Osteoblast (primary cell): ENCODE data around the gene RETREG3. TPM values are rescaled to one million over a fixed set of nuclear protein-coding genes. Genes with fewer than 3 reads are reported as not detected.
A peak's percentile ranks its signal among the peaks of the same experiment; 100 is the strongest.
"Not testable (repeated sequence)": the region's sequence is repeated elsewhere in the genome, so short reads cannot be mapped to it uniquely, and the experiment has no call there.

Experiments used
- DNase-seq: peaks from one replicate; pipeline ENCODE4 v3.0.0; 2011; ENCODE audit warnings: low spot score, mixed read lengths; ENCODE audit not compliant: insufficient read length; ENCODE audit errors: missing footprints
- H2AFZ ChIP-seq: 2 replicates; pipeline ENCODE4 v1.6.0; 2011; ENCODE audit warnings: mild to moderate bottlenecking, low read length
- H3K27ac ChIP-seq: 2 replicates; pipeline ENCODE4 v1.5.1; 2011; ENCODE audit warnings: mild to moderate bottlenecking, low read depth, low read length, moderate library complexity
- H3K27me3 ChIP-seq: 2 replicates; pipeline ENCODE4 v1.6.0; 2012; ENCODE audit warnings: mild to moderate bottlenecking, control low read depth, inconsistent platforms, low read length, moderate library complexity; ENCODE audit not compliant: insufficient read depth
- H3K36me3 ChIP-seq: 2 replicates; pipeline ENCODE4 v1.5.1; 2011; ENCODE audit warnings: mild to moderate bottlenecking, low read length, control low read depth, moderate library complexity; ENCODE audit not compliant: insufficient read depth
- H3K4me1 ChIP-seq: 2 replicates; pipeline ENCODE4 v1.5.1; 2011; ENCODE audit warnings: mild to moderate bottlenecking, low read length, control low read depth, moderate library complexity; ENCODE audit not compliant: insufficient read depth
- H3K4me2 ChIP-seq: 2 replicates; pipeline ENCODE4 v1.6.0; 2011; ENCODE audit warnings: mild to moderate bottlenecking, low read length; ENCODE audit not compliant: insufficient read depth
- H3K4me3 ChIP-seq: fragments of 200-600 bp; sonication (generic); 3 replicates; pipeline ENCODE4 v1.5.1; 2012; ENCODE audit warnings: mild to moderate bottlenecking, low read length, inconsistent platforms; ENCODE audit not compliant: insufficient read depth
- H3K79me2 ChIP-seq: 2 replicates; pipeline ENCODE4 v1.6.0; 2012; ENCODE audit warnings: mild to moderate bottlenecking, low read length, control low read depth, inconsistent platforms; ENCODE audit not compliant: insufficient read depth
- H3K9me3 ChIP-seq: 2 replicates; pipeline ENCODE4 v1.5.1; 2011; ENCODE audit warnings: low read depth, low read length, control low read depth
- H4K20me1 ChIP-seq: 2 replicates; pipeline ENCODE4 v1.6.0; 2012; ENCODE audit warnings: mild to moderate bottlenecking, low read length, control low read depth; ENCODE audit not compliant: insufficient read depth
- total RNA-seq: library from RNA; depleted of rRNA; stranded (reverse); fragments of >200 nt; gene quantifications from 2 replicates; pipeline ENCODE4 v1.2.3, GENCODE V29; 2012
- TF ChIP-seq, protein P1 (sequence below): IDR thresholded peaks from 2 replicates; pipeline ENCODE4 v1.5.1; 2011; ENCODE audit warnings: mild to moderate bottlenecking, low read depth, low read length, moderate library complexity; ENCODE audit errors: extremely low read depth

Gene RETREG3
- total RNA-seq, 1 donor = 90.1 TPM

GRCh38 chr17:42555122-42555622 lies 54.0 kb downstream of the RETREG3 start:
- Histone ChIP-seq H3K9me3 (no peaks in the 10 kb centered on the region), H3K27me3 (no peaks in the 10 kb centered on the region), H3K27ac (peak overlapping the region; percentile 78), H3K36me3 (no peaks in the 10 kb centered on the region), H3K4me1 (peaks cover 13% of the 10 kb centered on the region), H2AFZ (peak overlapping the region; percentile 88), H3K4me2 (peak overlapping the region; percentile 98), H4K20me1 (peaks cover 7% of the 10 kb centered on the region), H3K4me3 (peak overlapping the region; percentile 91), H3K79me2 (peaks cover 16% of the 10 kb centered on the region)
- TF ChIP-seq, protein P1, sequence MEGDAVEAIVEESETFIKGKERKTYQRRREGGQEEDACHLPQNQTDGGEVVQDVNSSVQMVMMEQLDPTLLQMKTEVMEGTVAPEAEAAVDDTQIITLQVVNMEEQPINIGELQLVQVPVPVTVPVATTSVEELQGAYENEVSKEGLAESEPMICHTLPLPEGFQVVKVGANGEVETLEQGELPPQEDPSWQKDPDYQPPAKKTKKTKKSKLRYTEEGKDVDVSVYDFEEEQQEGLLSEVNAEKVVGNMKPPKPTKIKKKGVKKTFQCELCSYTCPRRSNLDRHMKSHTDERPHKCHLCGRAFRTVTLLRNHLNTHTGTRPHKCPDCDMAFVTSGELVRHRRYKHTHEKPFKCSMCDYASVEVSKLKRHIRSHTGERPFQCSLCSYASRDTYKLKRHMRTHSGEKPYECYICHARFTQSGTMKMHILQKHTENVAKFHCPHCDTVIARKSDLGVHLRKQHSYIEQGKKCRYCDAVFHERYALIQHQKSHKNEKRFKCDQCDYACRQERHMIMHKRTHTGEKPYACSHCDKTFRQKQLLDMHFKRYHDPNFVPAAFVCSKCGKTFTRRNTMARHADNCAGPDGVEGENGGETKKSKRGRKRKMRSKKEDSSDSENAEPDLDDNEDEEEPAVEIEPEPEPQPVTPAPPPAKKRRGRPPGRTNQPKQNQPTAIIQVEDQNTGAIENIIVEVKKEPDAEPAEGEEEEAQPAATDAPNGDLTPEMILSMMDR = no peak
- DNase-seq = peak; percentile 73

DNA sequence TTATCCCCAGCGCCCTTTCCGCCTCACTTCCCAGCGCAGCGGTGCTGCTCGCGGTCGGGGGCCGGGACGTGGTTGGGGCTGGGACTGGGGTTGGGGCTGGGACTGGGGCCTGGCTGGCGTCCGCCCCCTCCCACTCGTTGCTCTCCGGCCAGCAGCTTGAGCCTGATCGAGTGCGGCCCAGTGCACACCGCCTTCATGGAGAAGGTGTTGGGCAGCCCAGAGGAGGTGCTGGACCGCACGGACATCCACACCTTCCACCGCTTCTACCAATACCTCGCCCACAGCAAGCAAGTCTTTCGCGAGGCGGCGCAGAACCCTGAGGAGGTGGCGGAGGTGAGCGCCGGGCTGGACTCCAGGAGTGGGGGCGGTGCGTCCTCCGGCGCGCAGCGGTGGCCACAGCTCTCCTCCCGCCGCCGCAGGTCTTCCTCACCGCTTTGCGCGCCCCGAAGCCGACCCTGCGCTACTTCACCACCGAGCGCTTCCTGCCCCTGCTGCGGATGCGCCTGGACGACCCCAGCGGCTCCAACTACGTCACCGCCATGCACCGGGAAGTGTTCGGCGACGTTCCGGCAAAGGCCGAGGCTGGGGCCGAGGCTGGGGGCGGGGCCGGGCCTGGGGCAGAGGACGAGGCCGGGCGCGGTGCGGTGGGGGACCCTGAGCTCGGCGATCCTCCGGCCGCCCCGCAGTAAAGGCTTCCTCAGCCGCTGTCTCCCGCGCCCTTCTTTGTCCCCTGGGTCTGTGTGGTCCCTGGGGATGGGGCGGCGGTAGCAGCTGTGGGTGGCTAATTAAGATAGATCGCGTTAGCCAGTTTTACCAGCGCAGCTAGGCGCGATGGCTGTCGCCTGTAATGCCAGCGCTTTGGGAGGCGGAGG lies 54.7 kb downstream of the RETREG3 start:
- H3K9me3 ChIP-seq = no peaks in the 10 kb centered on the region
- peaks cover 7% of the 10 kb centered on the region for H4K20me1 ChIP-seq
- peak overlapping the region; percentile 88 for H2AFZ ChIP-seq
- H3K27ac ChIP-seq = peak overlapping the region; percentile 78
- TF ChIP-seq, protein P1 = no peak
- peak overlapping the region; percentile 98 for H3K4me2 ChIP-seq
- no peaks in the 10 kb centered on the region for H3K27me3 ChIP-seq
- no peaks in the 10 kb centered on the region for H3K36me3 ChIP-seq
- peak overlapping the region; percentile 91 for H3K4me3 ChIP-seq
- H3K4me1 ChIP-seq = peaks cover 13% of the 10 kb centered on the region
- DNase-seq = peak; percentile 98
- peaks cover 16% of the 10 kb centered on the region for H3K79me2 ChIP-seq

GRCh38 chr17:42553866-42554249 lies 55.3 kb downstream of the RETREG3 start:
- Histone ChIP-seq H3K4me1 (peaks cover 13% of the 10 kb centered on the region), H3K79me2 (peaks cover 16% of the 10 kb centered on the region), H3K4me2 (peak overlapping the region; percentile 98), H3K36me3 (no peaks in the 10 kb centered on the region), H4K20me1 (peaks cover 7% of the 10 kb centered on the region), H3K4me3 (peak overlapping the region; percentile 91), H3K27ac (peak overlapping the region; percentile 78), H3K9me3 (no peaks in the 10 kb centered on the region), H2AFZ (no peak overlapping the region), H3K27me3 (no peaks in the 10 kb centered on the region)
- TF ChIP-seq, protein P1 = no peak
- peak; percentile 91 for DNase-seq

DNA sequence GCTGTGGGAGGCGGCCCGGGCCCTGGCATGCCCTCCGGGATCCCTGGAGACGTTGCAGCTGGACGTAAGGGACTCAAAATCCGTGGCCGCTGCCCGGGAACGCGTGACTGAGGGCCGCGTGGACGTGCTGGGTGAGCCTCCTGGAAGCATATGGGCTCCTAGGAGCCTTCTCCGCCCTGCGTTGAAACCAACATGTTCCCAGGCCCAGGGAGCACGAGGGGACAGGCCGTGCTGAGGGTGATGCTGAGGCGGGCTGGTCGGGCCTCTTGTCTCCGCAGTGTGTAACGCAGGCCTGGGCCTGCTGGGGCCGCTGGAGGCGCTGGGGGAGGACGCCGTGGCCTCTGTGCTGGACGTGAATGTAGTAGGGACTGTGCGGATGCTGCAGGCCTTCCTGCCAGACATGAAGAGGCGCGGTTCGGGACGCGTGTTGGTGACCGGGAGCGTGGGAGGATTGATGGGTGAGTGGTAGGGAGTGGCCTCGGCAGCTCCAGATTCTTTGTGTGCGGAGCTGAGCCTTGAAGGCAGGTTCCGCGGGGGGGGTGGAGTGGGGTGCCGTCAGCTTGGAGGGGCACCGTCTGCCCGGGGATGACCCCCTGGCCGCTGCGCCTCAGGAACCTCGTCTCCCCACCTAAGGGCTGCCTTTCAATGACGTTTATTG lies 55.9 kb downstream of the RETREG3 start:
- peak overlapping the region; percentile 91 for H3K4me3 ChIP-seq
- peak; percentile 89 for DNase-seq
- no peak overlapping the region for H2AFZ ChIP-seq
- H3K27me3 ChIP-seq = no peaks in the 10 kb centered on the region
- peaks cover 13% of the 10 kb centered on the region for H3K4me1 ChIP-seq
- H3K4me2 ChIP-seq = peak overlapping the region; percentile 98
- peaks cover 7% of the 10 kb centered on the region for H4K20me1 ChIP-seq
- H3K9me3 ChIP-seq = no peaks in the 10 kb centered on the region
- H3K27ac ChIP-seq = no peak overlapping the region
- TF ChIP-seq, protein P1 = no peak
- no peaks in the 10 kb centered on the region for H3K36me3 ChIP-seq
- peaks cover 16% of the 10 kb centered on the region for H3K79me2 ChIP-seq

DNA sequence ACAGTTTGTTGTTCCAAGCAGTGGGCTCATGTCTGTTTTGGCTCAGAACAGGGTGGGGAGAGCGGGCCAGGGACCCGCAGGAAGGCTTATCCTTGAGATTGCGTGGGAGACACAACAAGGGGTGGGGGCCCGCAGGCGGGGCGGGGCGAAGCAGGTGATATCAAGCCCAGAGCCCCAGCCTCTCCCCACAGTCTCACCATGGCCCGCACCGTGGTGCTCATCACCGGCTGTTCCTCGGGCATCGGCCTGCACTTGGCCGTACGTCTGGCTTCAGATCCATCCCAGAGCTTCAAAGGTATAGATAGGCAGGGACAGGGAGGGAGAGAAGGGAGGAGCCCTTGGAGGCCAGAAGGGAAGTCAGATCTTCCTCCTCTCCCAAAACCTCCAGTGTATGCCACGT lies 56.4 kb downstream of the RETREG3 start, which contains the start of gene HSD17B1:
Gene HSD17B1, plus strand, starts transcription at position 188 of the 400 bp plus-strand sequence. Its CDS starts 11 bp downstream, at position 199.
- H3K79me2 ChIP-seq = peaks cover 16% of the 10 kb centered on the region
- H3K9me3 ChIP-seq, H3K27ac ChIP-seq: not testable (repeated sequence)

More for the DNA sequence above, 56.4 kb downstream of the RETREG3 start, which contains the start of gene HSD17B1:
- Histone ChIP-seq H3K4me1 (peaks cover 13% of the 10 kb centered on the region), H3K4me2 (peak within 1 kb of the TSS; percentile 98), H3K4me3 (peak within 1 kb of the TSS; percentile 91)
- not testable (repeated sequence) for H3K27me3 ChIP-seq, H4K20me1 ChIP-seq, H2AFZ ChIP-seq, H3K36me3 ChIP-seq
- DNase-seq = peak; percentile 49
